ENCODE results near the gene PLEKHO2. TPM values are rescaled to one million over a fixed set of nuclear protein-coding genes. Genes with fewer than 3 reads are reported as not detected.

The PLEKHO2 gene
- total and polyA plus RNA-seq, 2 of the 13 experiments (the other 11 are each of a cell fraction or from before 2014, with no cell fraction given) = 3.8 to 4.8 TPM

DNA sequence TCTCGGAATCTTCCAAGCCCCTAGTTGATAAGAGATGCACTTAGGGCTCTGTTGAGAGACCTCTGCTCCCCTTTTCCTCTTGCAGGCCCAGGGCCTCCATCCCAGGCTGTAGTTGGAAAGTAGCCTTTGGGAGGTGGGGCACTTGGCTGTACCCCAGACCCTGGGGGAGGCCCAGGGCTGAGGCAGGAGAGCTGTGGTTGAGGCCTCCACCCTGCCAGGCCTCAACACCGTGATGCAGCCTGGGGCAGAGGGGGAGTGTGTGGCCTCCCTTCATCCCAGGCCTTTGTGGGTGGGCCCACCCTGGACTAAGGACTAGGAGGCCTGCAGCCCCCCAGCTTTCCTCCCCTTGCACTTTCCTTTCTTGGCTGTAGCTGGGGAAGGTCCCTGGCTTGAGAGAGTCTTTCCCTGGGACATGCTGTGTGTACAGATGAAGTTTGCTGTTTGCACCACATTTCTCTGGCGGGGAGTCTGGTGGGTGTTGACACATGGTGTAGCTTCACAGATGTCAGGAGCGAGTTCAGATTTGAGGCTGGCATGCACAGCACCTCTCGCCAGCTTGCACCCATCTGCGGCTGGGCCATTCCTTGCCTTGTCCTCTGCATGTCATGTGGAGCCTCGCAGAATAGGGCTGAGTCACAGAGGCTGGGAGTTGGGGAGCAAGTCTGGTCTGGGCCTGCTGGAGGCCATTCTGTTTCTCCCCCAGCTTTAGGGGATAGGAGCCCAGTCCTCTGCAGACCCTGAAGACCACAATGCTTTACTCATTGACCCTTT is 13.7 kb downstream of the PLEKHO2 start:
- ChIA-PET CTCF (ENCODE audit: low intra/inter-chr PET ratio, low total read pairs) (no interaction called here), POLR2A (no interaction called here)
- Histone ChIP-seq H2AFZ (ENCODE audit: low read length) (no peak overlapping the region), H3K9me3 (ENCODE audit: low read length) (no peaks in the 10 kb centered on the region), H3K4me1 (ENCODE audit: insufficient read depth, low read length) (peaks cover 17% of the 10 kb centered on the region), H3K4me2 (ENCODE audit: low read depth, low read length) (no peak overlapping the region), H4K20me1 (ENCODE audit: insufficient read depth, low read length) (no peaks in the 10 kb centered on the region), H3K36me3 (replicated peaks in 1 of 2; ENCODE audit: control insufficient read depth in 1 of 2, insufficient read depth in 2 of 2, low read length in 2 of 2) (peaks cover 13 to 25% of the 10 kb centered on the region in 2 experiments; a peak in 4 of 5 replicates), H3K27me3 (ENCODE audit: control insufficient read depth in 1 of 2, insufficient read depth in 2 of 2, low read length in 2 of 2) (no peaks in the 10 kb centered on the region), H3K27ac (ENCODE audit: extremely low read length, insufficient read depth, low read length) (no peak overlapping the region), H3K9ac (ENCODE audit: insufficient read depth, low read depth, low read length) (no peak overlapping the region), H3K4me3 (replicated peaks in 1 of 3; ENCODE audit: insufficient read depth in 1 of 3, low read depth in 2 of 3, low read length in 3 of 3) (no peak overlapping the region), H3K79me2 (ENCODE audit: insufficient read depth, low read length) (no peaks in the 10 kb centered on the region)
- 100% methylated on average over 1 of the region's 7 CpGs for WGBS (ENCODE audit: low lambda C conversion rate)
- in situ Hi-C loops (cut with HindIII; ENCODE audit: extremely low pct_ligation_motif_present, low pct_unique_long_range_greater_than_20kb) = no loop called here
- no TSS peak for BruUV-seq (replicated peaks)
- DNase-seq (ENCODE audit: low spot score) (no peak), FAIRE-seq (no peak), ATAC-seq (no peak)
- intact Hi-C loops (cut with micrococcal nuclease; ENCODE audit: unreplicated experiment) = no loop called here
- TF ChIP-seq NCOA2 (CRISPR knock-in tag; IDR thresholded peaks at IDR 0.05) (no peak), KMT2B (CRISPR knock-in tag; IDR thresholded peaks at IDR 0.05) (no peak), TARDBP (CRISPR knock-in tag; IDR thresholded peaks at IDR 0.05) (no peak), ZNF724P (CRISPR knock-in tag; IDR thresholded peaks at IDR 0.05; ENCODE audit: borderline replicate concordance) (no peak), CENPX (CRISPR knock-in tag; IDR thresholded peaks at IDR 0.05) (no peak), AGO2 (optimal IDR thresholded peaks at IDR 0.05; ENCODE audit: low read depth, low read length) (no peak), ZNF326 (CRISPR knock-in tag; IDR thresholded peaks at IDR 0.05; ENCODE audit: borderline replicate concordance) (no peak), HIVEP1 (CRISPR knock-in tag; IDR thresholded peaks at IDR 0.05) (no peak), DNMT3B (CRISPR knock-in tag; conservative IDR thresholded peaks at IDR 0.05) (no peak), TCF7 (IDR thresholded peaks at IDR 0.05; ENCODE audit: low read depth) (no peak), KDM5A (IDR thresholded peaks at IDR 0.05; ENCODE audit: borderline replicate concordance, low read length) (no peak), ZNF136 (CRISPR knock-in tag; IDR thresholded peaks at IDR 0.05; ENCODE audit: low read depth) (no peak)
- TF ChIP-seq, protein P1, sequence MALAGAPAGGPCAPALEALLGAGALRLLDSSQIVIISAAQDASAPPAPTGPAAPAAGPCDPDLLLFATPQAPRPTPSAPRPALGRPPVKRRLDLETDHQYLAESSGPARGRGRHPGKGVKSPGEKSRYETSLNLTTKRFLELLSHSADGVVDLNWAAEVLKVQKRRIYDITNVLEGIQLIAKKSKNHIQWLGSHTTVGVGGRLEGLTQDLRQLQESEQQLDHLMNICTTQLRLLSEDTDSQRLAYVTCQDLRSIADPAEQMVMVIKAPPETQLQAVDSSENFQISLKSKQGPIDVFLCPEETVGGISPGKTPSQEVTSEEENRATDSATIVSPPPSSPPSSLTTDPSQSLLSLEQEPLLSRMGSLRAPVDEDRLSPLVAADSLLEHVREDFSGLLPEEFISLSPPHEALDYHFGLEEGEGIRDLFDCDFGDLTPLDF (CRISPR knock-in tag; IDR thresholded peaks at IDR 0.05) = no peak
- TF ChIP-seq, protein P2, sequence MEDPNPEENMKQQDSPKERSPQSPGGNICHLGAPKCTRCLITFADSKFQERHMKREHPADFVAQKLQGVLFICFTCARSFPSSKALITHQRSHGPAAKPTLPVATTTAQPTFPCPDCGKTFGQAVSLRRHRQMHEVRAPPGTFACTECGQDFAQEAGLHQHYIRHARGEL (CRISPR knock-in tag; IDR thresholded peaks at IDR 0.05) = no peak
- TF ChIP-seq, protein P3, sequence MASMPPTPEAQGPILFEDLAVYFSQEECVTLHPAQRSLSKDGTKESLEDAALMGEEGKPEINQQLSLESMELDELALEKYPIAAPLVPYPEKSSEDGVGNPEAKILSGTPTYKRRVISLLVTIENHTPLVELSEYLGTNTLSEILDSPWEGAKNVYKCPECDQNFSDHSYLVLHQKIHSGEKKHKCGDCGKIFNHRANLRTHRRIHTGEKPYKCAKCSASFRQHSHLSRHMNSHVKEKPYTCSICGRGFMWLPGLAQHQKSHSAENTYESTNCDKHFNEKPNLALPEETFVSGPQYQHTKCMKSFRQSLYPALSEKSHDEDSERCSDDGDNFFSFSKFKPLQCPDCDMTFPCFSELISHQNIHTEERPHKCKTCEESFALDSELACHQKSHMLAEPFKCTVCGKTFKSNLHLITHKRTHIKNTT (CRISPR knock-in tag; IDR thresholded peaks at IDR 0.05) = no peak
- TF ChIP-seq, protein P4, sequence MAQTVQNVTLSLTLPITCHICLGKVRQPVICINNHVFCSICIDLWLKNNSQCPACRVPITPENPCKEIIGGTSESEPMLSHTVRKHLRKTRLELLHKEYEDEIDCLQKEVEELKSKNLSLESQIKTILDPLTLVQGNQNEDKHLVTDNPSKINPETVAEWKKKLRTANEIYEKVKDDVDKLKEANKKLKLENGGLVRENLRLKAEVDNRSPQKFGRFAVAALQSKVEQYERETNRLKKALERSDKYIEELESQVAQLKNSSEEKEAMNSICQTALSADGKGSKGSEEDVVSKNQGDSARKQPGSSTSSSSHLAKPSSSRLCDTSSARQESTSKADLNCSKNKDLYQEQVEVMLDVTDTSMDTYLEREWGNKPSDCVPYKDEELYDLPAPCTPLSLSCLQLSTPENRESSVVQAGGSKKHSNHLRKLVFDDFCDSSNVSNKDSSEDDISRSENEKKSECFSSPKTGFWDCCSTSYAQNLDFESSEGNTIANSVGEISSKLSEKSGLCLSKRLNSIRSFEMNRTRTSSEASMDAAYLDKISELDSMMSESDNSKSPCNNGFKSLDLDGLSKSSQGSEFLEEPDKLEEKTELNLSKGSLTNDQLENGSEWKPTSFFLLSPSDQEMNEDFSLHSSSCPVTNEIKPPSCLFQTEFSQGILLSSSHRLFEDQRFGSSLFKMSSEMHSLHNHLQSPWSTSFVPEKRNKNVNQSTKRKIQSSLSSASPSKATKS (CRISPR knock-in tag; IDR thresholded peaks at IDR 0.05) = no peak
